ENCODE data around the gene STKLD1. TPM values are rescaled to one million over a fixed set of nuclear protein-coding genes. Genes with fewer than 3 reads are reported as not detected.
A peak's percentile ranks its signal among the peaks of the same experiment; 100 is the strongest.
"Not testable (repeated sequence)": the region's sequence is repeated elsewhere in the genome, so short reads cannot be mapped to it uniquely, and the experiment has no call there.

Gene STKLD1
- total RNA-seq, 1 experiment from 2014 or later: 1.1 TPM

GRCh38 chr9:133359399-133360175, 16.6 kb upstream of the STKLD1 start:
- peak; percentile 74 for DNase-seq (ENCODE audit: low spot score)
- in situ Hi-C loops (cut with HindIII; ENCODE audit: low sequenced_read_pairs): no loop called here

GRCh38 chr9:133360400-133361393, 15.5 kb upstream of the STKLD1 start:
- in situ Hi-C loops (cut with HindIII; ENCODE audit: low sequenced_read_pairs): no loop called here
- DNase-seq (ENCODE audit: low spot score): no peak

GRCh38 chr9:133361507-133362092, 14.6 kb upstream of the STKLD1 start:
- in situ Hi-C loops (cut with HindIII; ENCODE audit: low sequenced_read_pairs): no loop called here

DNA sequence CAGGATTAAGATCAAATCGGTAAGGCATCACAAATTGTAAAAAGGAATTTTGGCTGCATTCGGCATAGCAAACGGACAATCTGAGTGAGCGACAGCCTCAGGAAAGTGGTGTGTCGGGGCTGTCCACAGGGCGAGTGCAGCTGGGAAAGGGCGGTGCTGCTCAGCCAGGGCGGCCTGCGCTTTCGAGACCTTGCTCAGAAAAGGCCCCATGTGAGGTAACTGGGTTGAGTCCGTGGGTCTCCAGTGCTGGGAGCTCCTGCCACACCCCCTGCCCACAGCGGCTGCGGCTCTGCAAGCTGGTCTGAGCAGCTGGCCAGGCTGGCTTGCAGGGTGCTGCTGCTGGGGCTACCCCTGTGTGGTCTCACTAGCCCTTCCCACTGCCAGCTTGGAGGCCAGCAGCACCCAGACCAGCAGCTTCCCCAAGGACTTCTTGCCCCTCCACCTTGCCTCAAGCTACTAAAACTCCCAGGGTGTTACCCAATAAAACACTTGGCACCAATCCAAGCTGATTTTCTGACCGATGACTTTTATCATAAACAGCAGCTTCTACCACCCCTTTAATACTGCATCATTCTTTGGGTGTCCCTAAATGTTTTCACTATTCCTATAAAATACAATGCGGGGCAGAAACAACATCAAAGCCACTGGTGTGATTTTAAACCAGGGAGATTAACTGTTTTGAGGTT, 13.7 kb upstream of the STKLD1 start:
- DNase-seq (ENCODE audit: low spot score): no peak
- in situ Hi-C loops (cut with HindIII; ENCODE audit: low sequenced_read_pairs): no loop called here

More at GRCh38 chr9:133361507-133362092, 14.6 kb upstream of the STKLD1 start:
- no peak for DNase-seq (ENCODE audit: low spot score)

- DNase-seq (ENCODE audit: low spot score): no peak
- in situ Hi-C loops (cut with HindIII; ENCODE audit: low sequenced_read_pairs): no loop called here
These were observed 9.7 kb upstream of the STKLD1 start for GRCh38 chr9:133366435-133366834.

- no peak for DNase-seq (ENCODE audit: low spot score)
- in situ Hi-C loops (cut with HindIII; ENCODE audit: low sequenced_read_pairs): no loop called here
These were observed 8.9 kb upstream of the STKLD1 start for GRCh38 chr9:133367221-133367620.

GRCh38 chr9:133367778-133368177, 8.4 kb upstream of the STKLD1 start:
- in situ Hi-C loops (cut with HindIII; ENCODE audit: low sequenced_read_pairs): no loop called here
- no peak for DNase-seq (ENCODE audit: low spot score)

- in situ Hi-C loops (cut with HindIII; ENCODE audit: low sequenced_read_pairs): no loop called here
- peak; percentile 71 for DNase-seq (ENCODE audit: low spot score)
These were observed 7.8 kb upstream of the STKLD1 start for GRCh38 chr9:133368249-133368881.

DNA sequence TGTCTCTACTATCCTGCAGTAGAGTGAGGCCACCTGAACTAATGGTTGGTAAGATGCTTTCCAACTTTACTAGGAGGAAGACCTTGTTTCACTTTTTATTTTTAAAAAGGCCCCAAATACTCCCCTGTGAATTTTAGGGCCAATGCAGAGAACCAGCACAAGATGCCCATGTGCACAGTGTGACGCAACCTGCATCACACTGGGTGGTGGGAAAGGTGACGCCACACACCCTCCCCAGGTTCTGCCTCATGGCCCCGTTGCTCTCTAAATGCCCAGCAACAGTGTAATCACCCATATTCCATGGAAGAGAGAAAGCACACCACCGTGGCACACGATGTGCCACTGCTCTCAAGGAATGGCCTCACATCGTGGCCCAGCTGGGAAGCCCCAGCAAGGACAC, 6.7 kb upstream of the STKLD1 start:
- DNase-seq (ENCODE audit: low spot score): no peak
- in situ Hi-C loops (cut with HindIII; ENCODE audit: low sequenced_read_pairs): no loop called here

DNA sequence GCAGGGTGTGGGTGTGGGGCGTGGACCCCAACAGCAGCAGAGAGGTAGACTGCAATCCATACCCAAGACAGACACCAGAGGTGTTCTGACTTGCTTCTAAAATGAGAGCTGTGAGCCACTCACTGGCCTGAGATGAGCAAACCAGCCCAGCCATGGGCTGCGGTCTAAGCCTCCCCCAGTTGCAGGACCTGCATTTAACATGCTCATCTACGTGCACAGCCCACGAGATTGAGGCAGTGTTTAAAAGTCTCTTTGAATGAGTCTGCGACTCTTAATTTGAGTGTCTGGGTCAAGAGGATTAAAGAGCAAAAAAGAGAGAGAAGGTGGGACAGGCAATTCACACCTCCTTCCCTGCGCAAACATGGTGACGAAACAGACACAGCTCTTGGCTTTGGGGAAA, 6.2 kb upstream of the STKLD1 start:
- DNase-seq (ENCODE audit: low spot score): no peak
- in situ Hi-C loops (cut with HindIII; ENCODE audit: low sequenced_read_pairs): no loop called here

DNA sequence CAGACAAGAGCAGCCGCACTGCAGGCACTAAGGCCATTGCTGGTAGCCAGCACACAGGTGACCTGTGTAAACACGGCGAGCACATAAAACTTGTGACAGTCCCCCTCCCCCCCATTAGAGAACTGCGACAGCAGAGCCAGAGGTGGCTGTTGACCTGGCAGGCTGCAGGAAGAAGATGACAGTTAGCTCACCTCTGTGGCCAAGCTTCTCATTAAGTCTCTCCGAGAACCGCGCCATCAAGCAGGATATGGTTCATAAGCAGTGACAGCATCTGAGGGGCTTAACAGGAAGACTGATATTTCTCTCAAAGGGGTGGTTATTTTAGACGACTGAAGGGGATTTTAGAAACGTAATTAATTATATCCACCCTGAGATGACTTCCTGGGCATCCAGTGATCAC, 5.5 kb upstream of the STKLD1 start:
- no peak for DNase-seq (ENCODE audit: low spot score)
- in situ Hi-C loops (cut with HindIII; ENCODE audit: low sequenced_read_pairs): no loop called here

DNA sequence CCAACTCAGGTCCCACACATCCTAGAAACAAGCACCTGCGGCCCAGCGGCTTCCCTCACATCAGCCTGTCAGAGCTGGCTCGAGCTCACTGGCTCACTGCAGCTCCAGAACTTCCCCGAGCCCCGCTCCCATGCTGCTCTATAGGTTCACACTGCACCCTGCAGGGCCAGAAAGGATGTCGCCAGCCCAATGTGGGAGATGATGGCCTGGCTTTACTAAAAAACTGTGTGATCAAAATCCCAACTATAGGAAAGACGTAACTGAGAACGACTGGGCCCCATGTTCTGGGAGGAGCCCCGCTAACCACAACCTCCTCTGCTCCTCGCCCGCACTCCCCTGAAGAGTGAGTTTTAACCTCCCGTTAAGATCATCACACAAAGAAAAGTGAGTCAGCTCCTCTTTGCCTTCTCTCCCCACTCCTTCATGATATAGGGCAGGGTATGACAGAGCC, 4.9 kb upstream of the STKLD1 start:
- DNase-seq (ENCODE audit: low spot score): no peak
- in situ Hi-C loops (cut with HindIII; ENCODE audit: low sequenced_read_pairs): no loop called here

DNA sequence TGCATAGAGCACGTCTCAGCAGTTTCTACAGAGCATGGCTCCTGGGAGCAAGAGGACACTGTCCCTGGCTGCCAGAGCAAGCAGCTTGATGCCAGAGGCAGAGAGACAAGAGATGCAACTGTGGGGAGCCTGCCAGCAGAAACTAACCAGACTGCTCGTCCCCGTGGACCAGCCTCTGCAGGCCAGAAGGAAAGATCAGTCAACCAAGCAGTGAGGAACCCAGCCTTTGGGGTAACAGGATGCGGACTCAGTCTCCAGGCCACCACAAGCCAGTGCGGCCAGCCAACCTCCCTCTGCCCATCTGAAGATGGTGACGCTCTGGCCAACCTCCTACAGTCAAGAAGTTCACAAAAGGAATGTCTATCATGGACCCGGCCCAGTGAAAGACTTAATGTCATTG, 4.0 kb upstream of the STKLD1 start:
- in situ Hi-C loops (cut with HindIII; ENCODE audit: low sequenced_read_pairs): no loop called here

GRCh38 chr9:133374612-133375115, 1.5 kb upstream of the STKLD1 start:
- in situ Hi-C loops (cut with HindIII; ENCODE audit: low sequenced_read_pairs): loop anchor here (5.0 kb wide), 1 partner anchor 43 kb away; the partner anchor contains the start of gene REXO4
- DNase-seq (ENCODE audit: low spot score): no peak

More for the DNA sequence above, 4.0 kb upstream of the STKLD1 start:
- no peak for DNase-seq (ENCODE audit: low spot score)

DNA sequence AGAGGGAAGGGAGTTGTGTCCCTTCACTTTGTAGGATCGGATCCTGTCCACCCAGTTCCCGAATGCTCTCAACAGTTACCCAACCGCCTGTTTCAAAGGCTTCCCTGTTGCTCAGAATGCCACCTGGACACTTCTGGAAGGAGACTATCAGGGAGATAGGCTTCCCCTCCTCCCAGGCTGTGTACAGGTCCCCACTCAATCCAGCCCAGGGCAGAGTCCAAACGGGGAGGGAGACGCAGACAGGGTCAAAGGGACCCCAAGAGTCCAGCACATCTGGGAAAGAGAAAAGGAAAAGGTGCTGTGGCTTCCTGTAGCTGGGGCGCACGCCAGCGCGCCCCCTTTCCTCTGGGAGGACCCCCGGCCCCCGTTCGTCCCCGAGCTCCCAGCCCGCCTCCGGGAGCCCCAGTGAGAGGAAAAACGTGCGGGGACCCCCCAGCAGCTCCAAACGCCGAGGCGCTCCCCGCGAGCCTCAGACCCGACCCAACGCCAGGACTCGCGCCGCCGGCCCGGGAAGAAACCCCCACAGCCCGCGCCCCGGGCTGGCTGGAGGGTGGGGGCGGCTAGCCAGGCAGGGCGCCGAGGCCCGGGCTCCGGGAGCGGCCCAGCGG, 946 bp upstream of the STKLD1 start:
- no peak for DNase-seq (ENCODE audit: low spot score)
- in situ Hi-C loops (cut with HindIII; ENCODE audit: low sequenced_read_pairs): loop anchor here (5.0 kb wide), 1 partner anchor 42 kb away; the partner anchor contains the start of gene REXO4

DNA sequence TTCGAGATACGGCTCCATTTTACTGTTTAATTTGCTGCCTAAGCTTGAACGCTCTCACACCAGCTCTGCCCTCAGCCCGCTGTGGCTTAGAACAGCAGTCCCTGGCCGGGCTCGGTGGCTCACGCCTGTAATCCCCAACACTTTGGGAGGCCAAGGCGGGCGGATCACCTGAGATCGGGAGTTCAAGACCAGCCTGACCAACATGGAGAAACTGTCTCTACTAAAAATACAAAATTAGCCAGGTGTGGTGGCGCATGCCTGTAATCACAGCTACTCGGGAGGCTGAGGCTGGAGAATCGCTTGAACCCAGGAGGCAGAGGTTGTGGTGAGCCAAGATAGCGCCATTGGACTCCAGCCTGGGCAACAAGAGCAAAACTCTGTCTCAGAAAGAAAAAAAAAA, 1.1 kb downstream of the STKLD1 start:
- in situ Hi-C loops (cut with HindIII; ENCODE audit: low sequenced_read_pairs): loop anchor here (5.0 kb wide), 1 partner anchor 40 kb away; the partner anchor contains the start of gene REXO4
- not testable (repeated sequence) for DNase-seq (ENCODE audit: low spot score)

GRCh38 chr9:133377721-133378216, 1.6 kb downstream of the STKLD1 start:
- no peak for DNase-seq (ENCODE audit: low spot score)
- in situ Hi-C loops (cut with HindIII; ENCODE audit: low sequenced_read_pairs): loop anchor here (5.0 kb wide), 1 partner anchor 40 kb away; the partner anchor contains the start of gene REXO4

Measured in G401 (cell line).